Measurements from ENCODE around the gene SUCLG2.

DNA sequence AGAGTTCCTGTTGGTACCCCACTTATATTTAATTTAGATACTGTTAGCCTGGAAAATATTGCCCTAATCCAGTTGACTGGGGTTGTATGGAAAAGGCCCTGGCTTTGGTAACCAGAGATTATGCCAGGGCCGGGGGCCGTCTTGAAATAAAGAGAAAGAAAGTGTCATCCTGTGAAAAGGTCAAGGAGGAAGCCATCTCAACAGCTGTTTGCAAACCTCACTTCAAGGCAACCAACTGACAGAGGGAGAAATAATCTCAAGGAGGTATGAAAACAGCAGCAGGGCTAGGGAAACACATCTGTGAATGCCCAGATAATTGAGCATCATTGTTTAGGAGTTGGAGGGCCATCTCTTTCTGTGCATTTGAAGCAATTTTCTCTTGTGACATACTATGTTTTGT, 190.8 kb downstream of the SUCLG2 start:
- TF ChIP-seq, protein P1, sequence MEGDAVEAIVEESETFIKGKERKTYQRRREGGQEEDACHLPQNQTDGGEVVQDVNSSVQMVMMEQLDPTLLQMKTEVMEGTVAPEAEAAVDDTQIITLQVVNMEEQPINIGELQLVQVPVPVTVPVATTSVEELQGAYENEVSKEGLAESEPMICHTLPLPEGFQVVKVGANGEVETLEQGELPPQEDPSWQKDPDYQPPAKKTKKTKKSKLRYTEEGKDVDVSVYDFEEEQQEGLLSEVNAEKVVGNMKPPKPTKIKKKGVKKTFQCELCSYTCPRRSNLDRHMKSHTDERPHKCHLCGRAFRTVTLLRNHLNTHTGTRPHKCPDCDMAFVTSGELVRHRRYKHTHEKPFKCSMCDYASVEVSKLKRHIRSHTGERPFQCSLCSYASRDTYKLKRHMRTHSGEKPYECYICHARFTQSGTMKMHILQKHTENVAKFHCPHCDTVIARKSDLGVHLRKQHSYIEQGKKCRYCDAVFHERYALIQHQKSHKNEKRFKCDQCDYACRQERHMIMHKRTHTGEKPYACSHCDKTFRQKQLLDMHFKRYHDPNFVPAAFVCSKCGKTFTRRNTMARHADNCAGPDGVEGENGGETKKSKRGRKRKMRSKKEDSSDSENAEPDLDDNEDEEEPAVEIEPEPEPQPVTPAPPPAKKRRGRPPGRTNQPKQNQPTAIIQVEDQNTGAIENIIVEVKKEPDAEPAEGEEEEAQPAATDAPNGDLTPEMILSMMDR (conservative IDR thresholded peaks at IDR 0.05), result no peak
- TF ChIP-seq EZH2 (IDR thresholded peaks at IDR 0.05; ENCODE audit: low read depth), result no peak
